HG03095 (cell line): ENCODE measurements around the gene CNIH2.

Experiments
- ATAC-seq: cut with Tn5 transposase; IDR thresholded peaks from one replicate; pipeline ENCODE4 v1.9.1; 2021; ENCODE audit warnings: moderate library complexity; ENCODE audit not compliant: unreplicated experiment

Gene CNIH2

GRCh38 chr11:66327171-66328030 lies 49.4 kb downstream of the CNIH2 start:
- no peak for ATAC-seq

- ATAC-seq = no peak
Measured at GRCh38 chr11:66328031-66328301, 50.0 kb downstream of the CNIH2 start.

DNA sequence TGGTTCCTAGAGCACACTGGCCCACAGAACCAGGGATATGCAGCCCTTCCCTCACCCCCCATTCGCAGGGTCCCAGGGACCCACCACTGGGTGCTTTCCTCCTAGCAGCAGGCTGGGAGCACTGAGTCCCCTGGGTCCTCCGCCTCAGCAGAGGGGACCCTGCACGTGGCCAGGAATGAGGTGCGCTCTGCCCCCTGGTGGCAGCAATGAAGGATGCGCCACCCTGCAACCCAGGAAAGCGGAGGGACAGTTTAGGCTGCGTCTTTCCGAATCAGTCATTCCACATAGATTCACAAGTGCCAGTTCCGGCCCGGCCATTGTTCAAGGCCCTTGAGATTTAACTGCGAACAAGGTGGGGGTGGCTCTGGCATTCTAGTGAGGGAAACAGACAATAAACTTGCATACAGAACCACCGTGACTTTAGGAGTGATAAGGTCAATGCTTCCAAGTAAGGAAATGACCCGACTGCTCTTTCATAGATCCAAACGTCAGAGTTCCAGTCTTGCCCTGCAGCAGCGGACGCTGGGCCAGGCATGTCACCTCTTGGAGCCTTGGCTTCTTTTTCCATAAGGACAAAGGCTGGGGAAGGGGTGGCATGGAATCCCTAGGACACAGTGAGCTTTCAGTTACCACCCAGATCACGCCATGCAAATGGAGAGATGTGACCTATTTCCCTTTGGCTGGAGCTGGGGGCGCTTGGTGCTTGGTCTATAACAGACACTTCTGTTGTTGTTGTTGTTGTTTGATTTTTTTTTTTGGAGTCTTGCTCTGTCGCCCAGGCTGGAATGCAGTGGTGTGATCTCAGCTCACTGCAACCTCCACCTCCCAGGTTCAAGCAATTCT lies 50.5 kb downstream of the CNIH2 start:
- ATAC-seq = no peak

GRCh38 chr11:66329165-66329673 lies 51.2 kb downstream of the CNIH2 start:
- ATAC-seq = no peak

DNA sequence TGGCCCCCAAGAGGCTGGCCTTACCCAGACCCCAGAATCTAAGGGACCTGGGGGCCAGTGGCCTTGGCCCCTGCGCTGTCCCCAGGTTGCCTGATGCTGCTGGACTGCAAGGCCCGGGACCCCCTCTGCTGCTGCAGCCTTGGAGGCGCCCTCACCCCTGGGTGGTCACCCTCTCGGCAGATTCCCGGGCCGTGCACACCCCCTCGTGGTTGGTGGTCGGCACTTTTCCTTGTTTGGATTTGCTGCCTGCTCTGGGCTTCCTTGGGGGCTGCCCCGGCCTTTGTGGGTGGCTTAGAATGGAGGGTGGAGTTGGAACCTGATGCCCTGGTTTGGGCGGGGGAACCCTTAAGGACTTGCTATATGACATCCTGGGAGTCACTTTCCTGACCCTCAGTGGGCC lies 53.0 kb downstream of the CNIH2 start:
- no peak for ATAC-seq

GRCh38 chr11:66331542-66332370 lies 53.8 kb downstream of the CNIH2 start:
- no peak for ATAC-seq

DNA sequence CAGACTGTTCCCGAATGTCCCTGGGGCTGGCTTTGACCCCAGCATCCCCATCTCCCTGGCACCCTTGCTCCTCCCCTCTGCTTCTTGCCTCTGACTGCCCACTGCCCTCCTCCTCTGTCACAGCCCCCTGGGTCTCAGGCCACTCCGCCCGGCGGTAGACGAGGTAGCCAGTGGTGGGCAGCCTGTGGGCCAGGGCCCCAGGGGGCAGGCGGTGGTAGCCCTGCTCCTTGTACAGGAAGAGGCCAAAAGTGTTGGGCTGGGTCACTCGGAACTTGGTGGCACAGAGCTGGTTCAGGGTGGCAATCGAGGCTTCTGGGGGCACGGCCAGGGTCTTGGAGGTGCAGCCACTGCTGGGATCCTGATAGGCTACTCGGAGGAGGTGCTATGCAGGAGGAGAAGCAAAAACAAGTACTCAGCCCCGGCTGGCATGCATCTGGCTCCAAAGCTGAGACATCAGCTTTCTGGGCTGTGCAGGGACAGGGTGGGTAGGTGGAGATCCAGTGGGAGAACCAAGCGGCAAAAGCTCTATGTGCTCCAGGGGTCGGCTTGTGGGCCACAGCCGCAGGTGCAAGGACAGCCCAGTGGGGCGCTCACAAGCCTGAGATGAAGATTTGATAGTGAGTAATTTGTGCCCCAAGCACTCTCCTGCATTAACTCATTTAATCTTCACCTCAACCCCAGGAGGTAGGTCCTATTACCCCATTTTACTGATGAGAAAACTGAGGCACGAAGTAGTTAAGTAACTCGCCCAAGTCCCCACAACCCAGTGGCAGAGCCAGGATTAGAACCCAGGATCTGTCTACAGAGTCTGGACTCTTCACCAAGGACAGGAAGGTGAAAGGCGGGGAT lies 54.6 kb downstream of the CNIH2 start:
- ATAC-seq = no peak

DNA sequence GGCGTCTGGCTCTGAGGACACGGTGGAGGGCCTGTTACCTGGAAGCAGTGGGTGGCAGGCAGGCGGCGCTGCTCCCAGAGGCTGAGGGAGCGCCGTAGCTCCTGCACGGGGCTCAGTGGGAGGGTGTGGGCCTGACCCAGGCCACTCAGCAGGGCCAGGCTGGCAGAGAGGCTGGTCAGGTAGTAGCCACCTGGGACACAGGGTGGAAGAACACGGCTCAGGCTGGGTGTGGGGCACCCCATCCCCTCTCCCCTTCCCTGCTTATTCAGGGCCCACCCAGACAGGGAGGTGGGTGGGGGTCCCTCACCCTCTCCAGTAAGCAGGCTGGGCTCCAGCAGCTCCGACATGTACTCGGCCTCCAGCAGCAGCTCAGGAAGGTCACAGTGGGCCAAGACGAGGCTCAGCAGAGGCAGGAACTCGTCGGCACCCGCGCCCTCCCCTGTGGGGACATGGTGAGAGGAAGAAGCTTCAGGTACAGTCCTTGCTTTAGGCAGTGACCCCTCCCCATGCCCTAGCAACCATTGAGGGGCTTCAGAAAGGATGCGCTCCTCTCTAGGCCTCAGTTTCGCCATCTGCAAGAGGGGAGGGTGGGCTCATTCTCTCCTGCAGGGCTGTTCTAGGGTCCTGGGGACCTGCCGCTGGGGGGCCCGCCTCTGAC lies 55.4 kb downstream of the CNIH2 start:
- no peak for ATAC-seq
